MCF 10A (cell line): Measurements from ENCODE around the gene IRAK4. TPM values are rescaled to one million over a fixed set of nuclear protein-coding genes. Genes with fewer than 3 reads are reported as not detected.

Experiments used
- BruUV-seq: library from RNA; stranded (reverse); fragments of 400-500 nt; replicated peaks from 2 replicates; lab custom pipeline; 2021; lab: Mats Ljungman, UMichigan
- CTCF ChIA-PET: fragments of 300-600 bp; sonication (Branson Sonifier 250); formaldehyde crosslinking; extraction: SDS; loops from one replicate; lab custom pipeline; 2021; ENCODE audit warnings: antibody characterized with exemption, inconsistent platforms; lab: Yijun Ruan, JAX
- POLR2A ChIA-PET: fragments of 300-600, 350-650 bp; sonication (Branson Sonifier 250); formaldehyde crosslinking; extraction: SDS; loops from one replicate; lab custom pipeline; 2020; ENCODE audit warnings: antibody characterized with exemption, inconsistent platforms; lab: Yijun Ruan, JAX
- DNase-seq: peaks from one replicate; pipeline ENCODE4 v3.0.0-alpha.2; 2018; ENCODE audit not compliant: unreplicated experiment
- H3K27ac Mint-ChIP-seq: one replicate; pipeline ENCODE4 v1.8.0; 2022; ENCODE audit warnings: mild to moderate bottlenecking, low read depth, mixed read lengths; ENCODE audit not compliant: unreplicated experiment
- H3K27me3 Mint-ChIP-seq: one replicate; pipeline ENCODE4 v1.8.0; 2022; ENCODE audit warnings: mixed read lengths; ENCODE audit not compliant: insufficient read depth, unreplicated experiment
- H3K36me3 Mint-ChIP-seq: one replicate; pipeline ENCODE4 v1.8.0; 2022; ENCODE audit warnings: mild to moderate bottlenecking, moderate library complexity, mixed read lengths; ENCODE audit not compliant: insufficient read depth, unreplicated experiment
- H3K4me1 Mint-ChIP-seq: one replicate; pipeline ENCODE4 v1.8.0; 2022; ENCODE audit warnings: mixed read lengths; ENCODE audit not compliant: insufficient read depth, unreplicated experiment
- H3K4me3 Mint-ChIP-seq: one replicate; pipeline ENCODE4 v1.8.0; 2022; ENCODE audit warnings: mild to moderate bottlenecking, moderate library complexity, mixed read lengths; ENCODE audit not compliant: unreplicated experiment
- H3K9me3 Mint-ChIP-seq: one replicate; pipeline ENCODE4 v1.8.0; 2022; ENCODE audit warnings: mixed read lengths; ENCODE audit not compliant: unreplicated experiment
- CTCF ChIP-seq: fragments of 200-600 bp; IDR thresholded peaks from one replicate; pipeline ENCODE4 v1.8.0; 2022; ENCODE audit warnings: antibody characterized with exemption, mild to moderate bottlenecking; ENCODE audit not compliant: unreplicated experiment
- intact Hi-C: fragments of 100-400 bp; cut with micrococcal nuclease; formaldehyde crosslinking; loops from 2 replicates; pipeline ENCODE4 v1.14.1; 2022
- total RNA-seq: library from RNA; stranded (reverse); gene quantifications from 2 replicates; pipeline ENCODE4 v1.2.3, GENCODE V29; 2022

Gene IRAK4
- total RNA-seq, 1 experiment from 2014 or later: 10.1 TPM

GRCh38 chr12:43815416-43815815, 56.7 kb downstream of the IRAK4 start:
- POLR2A ChIA-PET: interaction anchor here (0.6 to 2.1 kb wide), 2 partner anchors 11 to 47 kb away, joined by 3 to 6 read pairs; no protein-coding TSS in a partner anchor
- no peaks in the 10 kb centered on the region for H3K27me3 Mint-ChIP-seq
- no peak for TF ChIP-seq CTCF
- H3K9me3 Mint-ChIP-seq: no peaks in the 10 kb centered on the region
- H3K36me3 Mint-ChIP-seq: no peaks in the 10 kb centered on the region
- H3K4me3 Mint-ChIP-seq: no peak overlapping the region
- no TSS peak for BruUV-seq
- intact Hi-C loops: no loop called here
- no peak overlapping the region for H3K27ac Mint-ChIP-seq
- CTCF ChIA-PET: interaction anchor here (0.7 to 1.5 kb wide), 3 partner anchors 11 to 1852 kb away, joined by 3 to 4 read pairs (median 3); no protein-coding TSS in a partner anchor
- H3K4me1 Mint-ChIP-seq: peaks cover 6% of the 10 kb centered on the region
- no peak for DNase-seq

- TF ChIP-seq CTCF: no peak
- Mint-ChIP-seq H3K27ac (no peak overlapping the region), H3K9me3 (no peaks in the 10 kb centered on the region), H3K4me3 (no peak overlapping the region), H3K27me3 (no peaks in the 10 kb centered on the region), H3K36me3 (no peaks in the 10 kb centered on the region), H3K4me1 (peaks cover 6% of the 10 kb centered on the region)
- CTCF ChIA-PET: interaction anchor here (1.5 to 1.6 kb wide), 2 partner anchors 9 to 67 kb away, joined by 4 read pairs; partner anchors contain the start of gene TWF1
- BruUV-seq: no TSS peak
- intact Hi-C loops: no loop called here
- no peak for DNase-seq
- POLR2A ChIA-PET: interaction anchor here (1.7 to 2.1 kb wide), 2 partner anchors 11 to 19 kb away, joined by 6 to 9 read pairs; partner anchors contain the start of gene TMEM117
These were observed 57.4 kb downstream of the IRAK4 start for GRCh38 chr12:43816168-43816567.

GRCh38 chr12:43824207-43824775, 65.5 kb downstream of the IRAK4 start:
- no peaks in the 10 kb centered on the region for H3K9me3 Mint-ChIP-seq
- DNase-seq: no peak
- ChIA-PET CTCF (interaction anchor here (0.6 to 1.3 kb wide), 4 partner anchors 18 to 133 kb away, joined by 3 to 7 read pairs (median 3); partner anchors contain the start of gene TWF1), POLR2A (interaction anchor here (1.0 to 1.5 kb wide), 3 partner anchors 11 to 18 kb away, joined by 3 to 8 read pairs (median 4); partner anchors contain the start of gene TWF1)
- no TSS peak for BruUV-seq
- H3K36me3 Mint-ChIP-seq: no peaks in the 10 kb centered on the region
- H3K4me1 Mint-ChIP-seq: no peaks in the 10 kb centered on the region
- no peak overlapping the region for H3K4me3 Mint-ChIP-seq
- intact Hi-C loops: no loop called here
- TF ChIP-seq CTCF: no peak
- no peak overlapping the region for H3K27ac Mint-ChIP-seq
- H3K27me3 Mint-ChIP-seq: no peaks in the 10 kb centered on the region

GRCh38 chr12:43826681-43827080, 67.9 kb downstream of the IRAK4 start:
- Mint-ChIP-seq H3K4me1 (no peaks in the 10 kb centered on the region), H3K27me3 (no peaks in the 10 kb centered on the region), H3K27ac (no peak overlapping the region), H3K36me3 (no peaks in the 10 kb centered on the region), H3K4me3 (no peak overlapping the region), H3K9me3 (no peaks in the 10 kb centered on the region)
- no peak for TF ChIP-seq CTCF
- intact Hi-C loops: no loop called here
- ChIA-PET POLR2A (interaction anchor here (0.6 to 1.3 kb wide), 2 partner anchors 20 to 47 kb away, joined by 3 to 4 read pairs; partner anchors contain the start of gene TWF1), CTCF (interaction anchor here (0.6 to 0.9 kb wide), 3 partner anchors 11 to 249 kb away, joined by 3 read pairs; no protein-coding TSS in a partner anchor)
- no TSS peak for BruUV-seq
- no peak for DNase-seq
